Measurements from ENCODE around the gene FOXJ3. TPM values are rescaled to one million over a fixed set of nuclear protein-coding genes. Genes with fewer than 3 reads are reported as not detected.
A peak's percentile ranks its signal among the peaks of the same experiment; 100 is the strongest.

The FOXJ3 gene
- total RNA-seq, 2 donors from 2014 or later: 39.9 to 44.8 TPM

GRCh38 chr1:42343049-42343448 lies 8.0 kb upstream of the FOXJ3 start:
- H3K36me3 ChIP-seq: no peaks in the 10 kb centered on the region
- intact Hi-C loops (cut with DNase I): loop anchor here (10.0 kb wide), 2 partner anchors 122 to 402 kb away; partner anchors contain the start of genes CCDC30 and CLDN19
- H3K27me3 ChIP-seq: no peaks in the 10 kb centered on the region
- no peak overlapping the region for H3K4me3 ChIP-seq
- H3K27ac ChIP-seq: no peak overlapping the region
- peaks cover 11% of the 10 kb centered on the region for H3K4me1 ChIP-seq
- H3K9ac ChIP-seq (ENCODE audit: low read depth in 2 of 2, low read length in 2 of 2): no peak overlapping the region
- TF ChIP-seq, protein P1, sequence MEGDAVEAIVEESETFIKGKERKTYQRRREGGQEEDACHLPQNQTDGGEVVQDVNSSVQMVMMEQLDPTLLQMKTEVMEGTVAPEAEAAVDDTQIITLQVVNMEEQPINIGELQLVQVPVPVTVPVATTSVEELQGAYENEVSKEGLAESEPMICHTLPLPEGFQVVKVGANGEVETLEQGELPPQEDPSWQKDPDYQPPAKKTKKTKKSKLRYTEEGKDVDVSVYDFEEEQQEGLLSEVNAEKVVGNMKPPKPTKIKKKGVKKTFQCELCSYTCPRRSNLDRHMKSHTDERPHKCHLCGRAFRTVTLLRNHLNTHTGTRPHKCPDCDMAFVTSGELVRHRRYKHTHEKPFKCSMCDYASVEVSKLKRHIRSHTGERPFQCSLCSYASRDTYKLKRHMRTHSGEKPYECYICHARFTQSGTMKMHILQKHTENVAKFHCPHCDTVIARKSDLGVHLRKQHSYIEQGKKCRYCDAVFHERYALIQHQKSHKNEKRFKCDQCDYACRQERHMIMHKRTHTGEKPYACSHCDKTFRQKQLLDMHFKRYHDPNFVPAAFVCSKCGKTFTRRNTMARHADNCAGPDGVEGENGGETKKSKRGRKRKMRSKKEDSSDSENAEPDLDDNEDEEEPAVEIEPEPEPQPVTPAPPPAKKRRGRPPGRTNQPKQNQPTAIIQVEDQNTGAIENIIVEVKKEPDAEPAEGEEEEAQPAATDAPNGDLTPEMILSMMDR (IDR thresholded peaks at IDR 0.05): no peak
- no peak for DNase-seq
- H3K9me3 ChIP-seq: no peaks in the 10 kb centered on the region

DNA sequence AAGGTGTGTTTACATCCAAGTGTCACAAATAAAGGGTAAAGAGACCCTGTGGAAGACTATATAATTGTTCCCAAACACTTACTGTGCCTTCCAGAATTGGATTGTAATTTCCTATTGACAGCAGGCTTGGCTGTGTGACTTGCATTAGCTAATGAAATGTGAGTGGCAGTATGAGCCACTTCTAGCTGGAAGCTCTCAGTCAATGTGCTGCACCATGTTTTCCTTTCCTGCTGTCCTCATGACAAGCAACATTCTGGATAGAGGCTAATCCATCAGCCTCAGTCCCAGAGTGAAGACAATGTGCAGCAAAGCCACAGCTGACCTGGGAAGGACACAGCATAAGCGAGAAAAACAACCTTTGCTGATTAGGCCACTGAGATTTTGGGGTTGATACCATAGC lies 5.9 kb upstream of the FOXJ3 start:
- intact Hi-C loops (cut with DNase I): loop anchor here (10.0 kb wide), 2 partner anchors 124 to 404 kb away; partner anchors contain the start of genes CCDC30 and CLDN19
- DNase-seq: no peak
- Histone ChIP-seq H3K4me1 (peaks cover 11% of the 10 kb centered on the region), H3K4me3 (no peak overlapping the region), H3K27me3 (no peaks in the 10 kb centered on the region), H3K36me3 (no peaks in the 10 kb centered on the region), H3K9me3 (no peaks in the 10 kb centered on the region), H3K9ac (ENCODE audit: low read depth in 2 of 2, low read length in 2 of 2) (no peak overlapping the region), H3K27ac (peak overlapping the region; percentile 59)
- TF ChIP-seq, protein P1 (IDR thresholded peaks at IDR 0.05): no peak

DNA sequence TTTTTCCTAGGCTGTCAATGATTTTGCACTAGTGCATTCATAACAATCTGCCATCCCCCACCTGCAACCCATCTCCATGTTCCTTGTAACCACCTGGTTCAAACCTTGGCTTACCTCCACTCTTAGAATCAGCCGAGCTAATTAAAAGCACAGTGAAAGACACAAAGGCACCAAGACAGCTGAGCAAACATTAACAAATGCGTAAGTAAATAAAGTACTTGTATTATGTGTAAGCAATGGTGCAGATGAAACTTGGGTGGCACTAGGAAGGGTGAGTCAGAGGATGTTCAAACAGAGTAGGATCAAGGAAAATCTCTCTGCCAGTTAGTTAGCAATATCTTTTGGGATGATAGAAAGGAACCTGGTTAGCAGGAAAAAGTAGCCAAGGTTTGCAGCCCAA lies 5.1 kb upstream of the FOXJ3 start:
- DNase-seq: peak; percentile 68
- Histone ChIP-seq H3K4me3 (no peak overlapping the region), H3K4me1 (peaks cover 11% of the 10 kb centered on the region), H3K9me3 (no peaks in the 10 kb centered on the region), H3K27me3 (no peaks in the 10 kb centered on the region), H3K9ac (ENCODE audit: low read depth in 2 of 2, low read length in 2 of 2) (no peak overlapping the region), H3K27ac (peak overlapping the region; percentile 59), H3K36me3 (no peaks in the 10 kb centered on the region)
- intact Hi-C loops (cut with DNase I): loop anchor here (10.0 kb wide), 2 partner anchors 125 to 405 kb away; partner anchors contain the start of genes CCDC30 and CLDN19
- TF ChIP-seq, protein P1 (IDR thresholded peaks at IDR 0.05): no peak

DNA sequence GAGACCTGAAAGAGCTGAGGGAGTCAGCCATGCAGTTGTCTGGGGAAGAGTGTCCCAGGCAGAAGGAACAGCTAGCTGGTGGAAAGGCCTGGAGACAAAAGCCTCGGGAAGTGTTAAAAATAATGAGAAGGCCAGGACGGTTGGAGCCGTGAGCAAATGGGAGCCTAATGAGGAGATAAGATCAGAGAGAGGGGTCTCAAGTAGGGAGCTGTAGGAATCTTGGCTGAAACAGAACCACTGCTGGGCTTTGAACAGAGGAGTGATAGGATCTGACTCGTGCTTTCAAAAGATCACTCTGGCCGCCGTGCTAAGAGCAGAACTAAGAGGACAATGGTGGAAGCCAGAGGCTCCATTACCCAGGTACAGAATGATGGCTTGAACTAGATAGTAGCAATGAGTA lies 1.9 kb upstream of the FOXJ3 start:
- Histone ChIP-seq H3K4me3 (no peak overlapping the region), H3K27ac (no peak overlapping the region)

GRCh38 chr1:42335809-42336518 lies 929 bp upstream of the FOXJ3 start:
- intact Hi-C loops (cut with DNase I): loop anchor here (10.0 kb wide), 1 partner anchor 151 kb away; no protein-coding TSS in a partner anchor
- H3K4me1 ChIP-seq: peaks cover 19% of the 10 kb centered on the region
- no peaks in the 10 kb centered on the region for H3K36me3 ChIP-seq
- TF ChIP-seq, protein P1 (IDR thresholded peaks at IDR 0.05): no peak
- H3K9me3 ChIP-seq: no peaks in the 10 kb centered on the region
- DNase-seq: no peak
- H3K9ac ChIP-seq (ENCODE audit: low read depth in 2 of 2, low read length in 2 of 2): peak overlapping the region; percentile 86 to 100
- no peaks in the 10 kb centered on the region for H3K27me3 ChIP-seq
- peak overlapping the region; percentile 93 for H3K27ac ChIP-seq
- peak overlapping the region; percentile 91 for H3K4me3 ChIP-seq

More for the DNA sequence above, 1.9 kb upstream of the FOXJ3 start:
- TF ChIP-seq, protein P1 (IDR thresholded peaks at IDR 0.05): no peak
- DNase-seq: no peak
- H3K4me1 ChIP-seq: peaks cover 19% of the 10 kb centered on the region
- H3K27me3 ChIP-seq: no peaks in the 10 kb centered on the region
- H3K9ac ChIP-seq (ENCODE audit: low read depth in 2 of 2, low read length in 2 of 2): no peak overlapping the region
- H3K36me3 ChIP-seq: no peaks in the 10 kb centered on the region
- intact Hi-C loops (cut with DNase I): loop anchor here (10.0 kb wide), 1 partner anchor 152 kb away; no protein-coding TSS in a partner anchor
- H3K9me3 ChIP-seq: no peaks in the 10 kb centered on the region
